ENCODE data around the gene SLC15A3. TPM values are rescaled to one million over a fixed set of nuclear protein-coding genes. Genes with fewer than 3 reads are reported as not detected.
"Not testable (repeated sequence)": the region's sequence is repeated elsewhere in the genome, so short reads cannot be mapped to it uniquely, and the experiment has no call there.

SLC15A3 gene
- total RNA-seq, 4 donors from 2014 or later: 8.1 to 18.9 (median 12.6) TPM

DNA sequence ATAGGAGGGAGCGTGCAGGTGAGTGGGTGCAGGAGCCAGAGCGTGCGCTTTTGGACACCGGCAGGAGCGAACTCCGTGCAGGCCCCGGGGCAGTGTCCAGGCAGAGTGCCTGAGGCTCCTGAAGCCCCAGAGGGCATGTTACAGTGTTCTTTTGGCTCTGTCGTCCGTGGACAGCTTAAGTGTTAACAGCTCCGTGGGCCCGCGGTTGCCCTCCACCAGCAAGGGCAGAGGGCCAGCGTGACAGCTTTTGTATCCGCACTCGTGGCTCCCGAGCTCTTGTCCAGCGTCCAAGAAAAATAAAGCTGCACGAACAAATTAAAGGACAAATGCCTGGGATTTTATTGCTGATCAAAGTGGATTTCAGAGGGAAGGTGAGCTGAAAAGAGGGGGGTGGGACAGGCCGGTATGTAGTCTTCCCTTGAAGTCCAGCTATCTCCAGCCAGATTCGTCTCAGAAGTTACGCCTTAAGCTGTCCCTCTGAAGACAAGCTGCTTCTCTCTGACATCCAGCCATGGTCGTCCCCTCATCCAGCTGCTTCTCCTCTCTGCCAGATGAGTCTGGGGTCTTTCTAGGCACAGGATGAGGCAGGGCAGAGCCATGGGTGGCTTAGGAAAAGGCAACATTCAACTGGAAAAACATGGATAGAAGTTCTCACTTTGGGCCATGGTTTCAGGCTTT, 39.0 kb downstream of the SLC15A3 start:
- TF ChIP-seq POLR2A (IDR thresholded peaks at IDR 0.05): no peak
- TF ChIP-seq, protein P1, sequence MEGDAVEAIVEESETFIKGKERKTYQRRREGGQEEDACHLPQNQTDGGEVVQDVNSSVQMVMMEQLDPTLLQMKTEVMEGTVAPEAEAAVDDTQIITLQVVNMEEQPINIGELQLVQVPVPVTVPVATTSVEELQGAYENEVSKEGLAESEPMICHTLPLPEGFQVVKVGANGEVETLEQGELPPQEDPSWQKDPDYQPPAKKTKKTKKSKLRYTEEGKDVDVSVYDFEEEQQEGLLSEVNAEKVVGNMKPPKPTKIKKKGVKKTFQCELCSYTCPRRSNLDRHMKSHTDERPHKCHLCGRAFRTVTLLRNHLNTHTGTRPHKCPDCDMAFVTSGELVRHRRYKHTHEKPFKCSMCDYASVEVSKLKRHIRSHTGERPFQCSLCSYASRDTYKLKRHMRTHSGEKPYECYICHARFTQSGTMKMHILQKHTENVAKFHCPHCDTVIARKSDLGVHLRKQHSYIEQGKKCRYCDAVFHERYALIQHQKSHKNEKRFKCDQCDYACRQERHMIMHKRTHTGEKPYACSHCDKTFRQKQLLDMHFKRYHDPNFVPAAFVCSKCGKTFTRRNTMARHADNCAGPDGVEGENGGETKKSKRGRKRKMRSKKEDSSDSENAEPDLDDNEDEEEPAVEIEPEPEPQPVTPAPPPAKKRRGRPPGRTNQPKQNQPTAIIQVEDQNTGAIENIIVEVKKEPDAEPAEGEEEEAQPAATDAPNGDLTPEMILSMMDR (IDR thresholded peaks at IDR 0.05): no peak
- no peak for TF ChIP-seq EP300 (IDR thresholded peaks at IDR 0.05; ENCODE audit: low read depth)
- TF ChIP-seq POLR2AphosphoS5 (IDR thresholded peaks at IDR 0.05): no peak
- H3K9me3 ChIP-seq: no peaks in the 10 kb centered on the region
- H3K27me3 ChIP-seq: no peaks in the 10 kb centered on the region
- no peak for DNase-seq
- H3K36me3 ChIP-seq: no peaks in the 10 kb centered on the region
- peak overlapping the region; percentile 93 to 95 (median 94) for H3K27ac ChIP-seq
- intact Hi-C loops (cut with DNase I; ENCODE audit: low total_unique reads): no loop called here
- in situ Hi-C loops (cut with MboI; ENCODE audit: low pct_ligation_motif_present in 1 of 4, low pct_unique_long_range_greater_than_20kb in 1 of 4, low sequenced_read_pairs in 3 of 4): no loop called here
- peak overlapping the region in 1 of 4 donors; percentile 79 for H3K4me3 ChIP-seq
- H3K4me1 ChIP-seq: peaks cover 0 to 28% (median 21%) of the 10 kb centered on the region in 4 donors
- 88 to 100% methylated on average over 1 to 22 of the region's 22 CpGs for WGBS, 2 donors (ENCODE audit: low coverage in 1 of 2)

DNA sequence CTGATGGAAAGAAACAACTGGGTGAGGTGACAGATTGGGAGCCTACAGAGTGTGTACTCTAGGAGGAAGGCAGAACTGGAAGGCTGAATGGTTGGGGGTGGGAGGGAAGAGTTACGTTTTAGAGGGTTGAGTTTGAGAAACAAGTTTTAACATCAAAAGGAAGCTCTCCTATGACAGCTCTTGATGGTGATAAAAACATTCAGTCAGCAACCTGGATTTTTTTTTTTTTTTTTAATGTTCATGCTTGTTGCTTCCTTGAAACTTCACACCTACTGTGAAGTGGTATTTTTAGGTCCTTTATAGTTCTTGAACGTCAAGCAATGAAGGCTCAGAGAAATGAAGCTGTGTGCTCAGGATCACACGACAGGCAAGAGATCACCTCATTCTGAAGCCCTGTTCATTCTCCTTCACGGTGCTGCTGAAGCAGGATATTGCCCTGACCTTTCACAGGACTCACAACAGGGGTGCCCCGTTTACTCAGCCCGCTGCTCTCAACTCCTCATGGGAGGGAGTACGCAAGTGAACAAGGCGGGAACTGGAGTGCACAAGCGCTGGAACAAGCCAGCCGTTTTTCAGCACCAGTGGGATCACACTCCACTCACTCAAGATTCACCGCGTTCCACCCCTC, 39.6 kb downstream of the SLC15A3 start:
- WGBS, 2 donors (ENCODE audit: low coverage in 1 of 2): 75 to 81% methylated on average over 1 to 12 of the region's 12 CpGs
- no peak for TF ChIP-seq POLR2AphosphoS5 (IDR thresholded peaks at IDR 0.05)
- TF ChIP-seq EP300 (IDR thresholded peaks at IDR 0.05; ENCODE audit: low read depth): no peak
- TF ChIP-seq POLR2A (IDR thresholded peaks at IDR 0.05): no peak
- TF ChIP-seq, protein P1 (IDR thresholded peaks at IDR 0.05): no peak
- peaks cover 0 to 29% (median 21%) of the 10 kb centered on the region in 4 donors for H3K4me1 ChIP-seq
- in situ Hi-C loops (cut with MboI; ENCODE audit: low pct_ligation_motif_present in 1 of 4, low pct_unique_long_range_greater_than_20kb in 1 of 4, low sequenced_read_pairs in 3 of 4) (no loop called here), intact Hi-C loops (cut with DNase I; ENCODE audit: low total_unique reads) (no loop called here)
- no peak overlapping the region for H3K4me3 ChIP-seq
- peak overlapping the region in 1 of 4 donors; percentile 95 for H3K27ac ChIP-seq
- H3K27me3 ChIP-seq: no peaks in the 10 kb centered on the region
- no peaks in the 10 kb centered on the region for H3K9me3 ChIP-seq
- DNase-seq: no peak
- H3K36me3 ChIP-seq: no peaks in the 10 kb centered on the region

DNA sequence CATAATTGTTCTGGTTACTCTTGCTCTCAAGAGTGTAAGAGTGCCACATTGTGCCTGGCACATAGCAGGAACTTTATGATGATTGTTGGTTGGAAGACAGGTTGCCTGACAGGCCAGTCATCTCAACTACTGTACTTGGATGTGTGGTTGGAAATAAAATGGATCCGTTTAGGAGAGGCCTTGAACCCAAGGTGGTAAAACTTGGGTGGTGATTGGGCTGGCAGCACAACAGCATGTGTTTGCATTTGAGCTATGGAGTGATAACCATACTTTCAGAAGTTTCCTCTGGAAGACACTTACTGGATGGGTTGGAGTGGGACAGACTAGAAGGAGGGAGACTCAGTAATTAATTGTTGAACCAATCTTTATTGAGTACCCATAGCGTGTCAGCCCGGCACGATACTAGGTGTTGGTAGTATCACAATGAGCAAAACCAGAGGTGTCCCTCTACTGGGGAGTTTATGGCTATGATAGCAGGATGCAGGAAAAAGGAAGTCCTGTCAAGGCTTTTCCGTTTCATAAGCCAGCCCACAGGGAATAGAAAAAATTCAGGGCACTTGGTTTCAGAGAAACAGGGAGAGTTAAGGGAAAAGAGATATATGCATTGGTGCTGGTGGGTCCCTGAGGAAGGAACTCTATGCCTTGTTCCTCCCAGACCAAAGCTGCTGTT, 41.1 kb downstream of the SLC15A3 start:
- DNase-seq: no peak
- Histone ChIP-seq H3K9me3 (no peaks in the 10 kb centered on the region), H3K27me3 (no peaks in the 10 kb centered on the region), H3K4me3 (no peak overlapping the region), H3K4me1 (peaks cover 0 to 30% (median 22%) of the 10 kb centered on the region in 4 donors), H3K36me3 (no peaks in the 10 kb centered on the region), H3K27ac (peak overlapping the region in 1 of 4 donors; percentile 27)
- intact Hi-C loops (cut with DNase I; ENCODE audit: low total_unique reads) (no loop called here), in situ Hi-C loops (cut with MboI; ENCODE audit: low pct_ligation_motif_present in 1 of 4, low pct_unique_long_range_greater_than_20kb in 1 of 4, low sequenced_read_pairs in 3 of 4) (no loop called here)
- TF ChIP-seq, protein P1 (IDR thresholded peaks at IDR 0.05): peak in 1 of 5 experiments; percentile 12
- TF ChIP-seq EP300 (IDR thresholded peaks at IDR 0.05; ENCODE audit: low read depth): no peak
- 59 to 76% methylated on average over 4 to 5 of the region's 5 CpGs for WGBS, 2 donors (ENCODE audit: low coverage in 1 of 2)

DNA sequence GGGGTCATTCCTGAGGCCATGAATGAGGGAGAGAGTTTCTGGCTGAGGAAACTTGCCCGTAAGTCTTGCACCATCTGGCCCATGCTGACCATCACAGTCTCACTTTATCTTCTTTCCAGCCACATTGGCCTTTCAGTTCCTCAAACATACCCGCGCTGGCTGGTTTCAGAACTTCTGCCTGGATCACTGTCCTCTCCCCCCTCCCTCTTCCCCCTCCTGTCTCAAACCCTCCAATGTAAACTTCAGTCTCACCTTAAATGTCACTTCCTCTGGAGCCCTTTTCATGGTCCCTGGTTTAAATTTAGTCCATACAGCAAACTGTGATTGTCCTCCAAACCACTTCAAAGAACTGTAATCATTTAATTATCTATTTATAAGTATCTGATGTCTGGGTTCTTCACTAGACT, 41.7 kb downstream of the SLC15A3 start:
- 54 to 59% methylated on average over 2 to 3 of the region's 3 CpGs for WGBS, 2 donors (ENCODE audit: low coverage in 1 of 2)
- no peak for TF ChIP-seq POLR2AphosphoS5 (IDR thresholded peaks at IDR 0.05)
- TF ChIP-seq EP300 (IDR thresholded peaks at IDR 0.05; ENCODE audit: low read depth): no peak
- TF ChIP-seq, protein P1 (IDR thresholded peaks at IDR 0.05): no peak
- no peak for TF ChIP-seq POLR2A (IDR thresholded peaks at IDR 0.05)
- H3K4me3 ChIP-seq: no peak overlapping the region
- DNase-seq: peak; percentile 68
- in situ Hi-C loops (cut with MboI; ENCODE audit: low pct_ligation_motif_present in 1 of 4, low pct_unique_long_range_greater_than_20kb in 1 of 4, low sequenced_read_pairs in 3 of 4): no loop called here
- H3K36me3 ChIP-seq: no peaks in the 10 kb centered on the region
- H3K4me1 ChIP-seq: peaks cover under 1 to 30% (median 22%) of the 10 kb centered on the region in 4 donors
- no peaks in the 10 kb centered on the region for H3K27me3 ChIP-seq
- H3K27ac ChIP-seq: peak overlapping the region in 1 of 4 donors; percentile 38
- intact Hi-C loops (cut with DNase I; ENCODE audit: low total_unique reads): no loop called here
- no peaks in the 10 kb centered on the region for H3K9me3 ChIP-seq

DNA sequence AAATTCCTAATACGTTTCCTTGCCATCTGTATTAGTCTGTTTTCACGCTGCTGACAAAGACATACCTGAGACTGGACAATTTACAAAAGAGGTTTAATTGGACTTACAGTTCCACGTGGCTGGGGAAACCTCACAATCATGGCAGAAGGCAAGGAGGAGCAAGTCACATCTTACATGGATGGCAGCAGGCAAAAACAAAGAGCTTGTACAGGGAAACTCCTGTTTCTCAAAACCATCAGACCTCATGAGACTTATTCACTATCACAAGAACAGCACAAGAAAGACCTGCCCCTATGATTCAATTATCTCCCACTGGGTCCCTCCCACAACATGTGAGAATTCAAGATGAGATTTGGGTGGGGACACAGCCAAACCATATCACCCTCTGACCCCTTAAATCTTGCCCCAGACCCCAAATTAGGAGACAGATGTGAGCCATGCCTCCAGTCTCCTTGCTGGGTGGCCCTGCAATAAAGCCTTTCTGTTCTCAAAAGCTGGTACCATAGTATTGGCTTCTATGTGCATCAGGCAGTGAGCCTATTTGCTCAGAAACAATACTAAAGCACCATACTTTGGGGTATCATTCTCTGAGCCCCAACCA, 42.2 kb downstream of the SLC15A3 start:
- H3K9me3 ChIP-seq; H3K36me3 ChIP-seq; H3K27me3 ChIP-seq; DNase-seq; in situ Hi-C loops (cut with MboI; ENCODE audit: low pct_ligation_motif_present in 1 of 4, low pct_unique_long_range_greater_than_20kb in 1 of 4, low sequenced_read_pairs in 3 of 4); intact Hi-C loops (cut with DNase I; ENCODE audit: low total_unique reads); H3K4me3 ChIP-seq: not testable (repeated sequence)
- Histone ChIP-seq H3K27ac (peak overlapping the region in 1 of 4 donors; percentile 38), H3K4me1 (peaks cover 6 to 31% (median 22%) of the 10 kb centered on the region in 4 donors)
- WGBS, 2 donors (ENCODE audit: low coverage in 1 of 2): 67 to 81% methylated on average over 3 of the region's 3 CpGs
